Measurements from ENCODE around the gene ZSWIM8.
"Not testable (repeated sequence)": the region's sequence is repeated elsewhere in the genome, so short reads cannot be mapped to it uniquely, and the experiment has no call there.

The ZSWIM8 gene, protein sequence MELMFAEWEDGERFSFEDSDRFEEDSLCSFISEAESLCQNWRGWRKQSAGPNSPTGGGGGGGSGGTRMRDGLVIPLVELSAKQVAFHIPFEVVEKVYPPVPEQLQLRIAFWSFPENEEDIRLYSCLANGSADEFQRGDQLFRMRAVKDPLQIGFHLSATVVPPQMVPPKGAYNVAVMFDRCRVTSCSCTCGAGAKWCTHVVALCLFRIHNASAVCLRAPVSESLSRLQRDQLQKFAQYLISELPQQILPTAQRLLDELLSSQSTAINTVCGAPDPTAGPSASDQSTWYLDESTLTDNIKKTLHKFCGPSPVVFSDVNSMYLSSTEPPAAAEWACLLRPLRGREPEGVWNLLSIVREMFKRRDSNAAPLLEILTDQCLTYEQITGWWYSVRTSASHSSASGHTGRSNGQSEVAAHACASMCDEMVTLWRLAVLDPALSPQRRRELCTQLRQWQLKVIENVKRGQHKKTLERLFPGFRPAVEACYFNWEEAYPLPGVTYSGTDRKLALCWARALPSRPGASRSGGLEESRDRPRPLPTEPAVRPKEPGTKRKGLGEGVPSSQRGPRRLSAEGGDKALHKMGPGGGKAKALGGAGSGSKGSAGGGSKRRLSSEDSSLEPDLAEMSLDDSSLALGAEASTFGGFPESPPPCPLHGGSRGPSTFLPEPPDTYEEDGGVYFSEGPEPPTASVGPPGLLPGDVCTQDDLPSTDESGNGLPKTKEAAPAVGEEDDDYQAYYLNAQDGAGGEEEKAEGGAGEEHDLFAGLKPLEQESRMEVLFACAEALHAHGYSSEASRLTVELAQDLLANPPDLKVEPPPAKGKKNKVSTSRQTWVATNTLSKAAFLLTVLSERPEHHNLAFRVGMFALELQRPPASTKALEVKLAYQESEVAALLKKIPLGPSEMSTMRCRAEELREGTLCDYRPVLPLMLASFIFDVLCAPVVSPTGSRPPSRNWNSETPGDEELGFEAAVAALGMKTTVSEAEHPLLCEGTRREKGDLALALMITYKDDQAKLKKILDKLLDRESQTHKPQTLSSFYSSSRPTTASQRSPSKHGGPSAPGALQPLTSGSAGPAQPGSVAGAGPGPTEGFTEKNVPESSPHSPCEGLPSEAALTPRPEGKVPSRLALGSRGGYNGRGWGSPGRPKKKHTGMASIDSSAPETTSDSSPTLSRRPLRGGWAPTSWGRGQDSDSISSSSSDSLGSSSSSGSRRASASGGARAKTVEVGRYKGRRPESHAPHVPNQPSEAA (N-terminal part only)

GRCh38 chr10:73785211-73785720, at the start of gene ZSWIM8:
Gene ZSWIM8 (plus strand): TSS chr10:73785606. CDS start chr10:73785879, 273 bp downstream.
- DNase-seq, result peak; percentile 75

GRCh38 chr10:73740501-73741254, 44.7 kb upstream of the ZSWIM8 start:
- not testable (repeated sequence) for DNase-seq

GRCh38 chr10:73742454-73742734, 43.0 kb upstream of the ZSWIM8 start:
- DNase-seq, result no peak

DNA sequence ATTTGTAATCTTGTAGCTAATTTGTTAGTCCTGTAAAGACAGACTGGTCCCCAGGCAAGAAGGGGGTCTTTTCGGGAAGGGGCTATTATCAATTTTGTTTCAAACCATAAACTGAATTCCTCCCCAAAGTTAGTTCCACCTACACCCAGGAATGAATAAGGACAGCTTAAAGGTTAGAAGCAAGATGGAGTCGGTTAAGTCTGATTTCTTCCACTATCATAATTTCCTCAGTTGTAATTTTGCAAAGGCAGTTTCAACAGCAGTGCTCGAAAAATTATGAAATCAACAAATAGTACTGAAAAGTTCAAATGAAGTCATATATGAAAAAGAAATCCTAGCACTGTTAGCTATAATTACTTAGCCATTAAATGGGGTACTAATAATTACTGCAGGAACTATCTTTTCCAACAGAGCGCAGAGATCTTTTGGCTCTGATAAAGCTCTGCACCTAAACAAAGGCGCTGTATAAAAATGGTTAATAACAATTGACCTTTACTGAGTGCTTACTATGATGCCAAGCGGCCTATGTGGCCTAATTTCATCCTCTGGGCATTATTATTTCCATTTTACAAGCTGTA, 42.0 kb upstream of the ZSWIM8 start:
- no peak for DNase-seq

DNA sequence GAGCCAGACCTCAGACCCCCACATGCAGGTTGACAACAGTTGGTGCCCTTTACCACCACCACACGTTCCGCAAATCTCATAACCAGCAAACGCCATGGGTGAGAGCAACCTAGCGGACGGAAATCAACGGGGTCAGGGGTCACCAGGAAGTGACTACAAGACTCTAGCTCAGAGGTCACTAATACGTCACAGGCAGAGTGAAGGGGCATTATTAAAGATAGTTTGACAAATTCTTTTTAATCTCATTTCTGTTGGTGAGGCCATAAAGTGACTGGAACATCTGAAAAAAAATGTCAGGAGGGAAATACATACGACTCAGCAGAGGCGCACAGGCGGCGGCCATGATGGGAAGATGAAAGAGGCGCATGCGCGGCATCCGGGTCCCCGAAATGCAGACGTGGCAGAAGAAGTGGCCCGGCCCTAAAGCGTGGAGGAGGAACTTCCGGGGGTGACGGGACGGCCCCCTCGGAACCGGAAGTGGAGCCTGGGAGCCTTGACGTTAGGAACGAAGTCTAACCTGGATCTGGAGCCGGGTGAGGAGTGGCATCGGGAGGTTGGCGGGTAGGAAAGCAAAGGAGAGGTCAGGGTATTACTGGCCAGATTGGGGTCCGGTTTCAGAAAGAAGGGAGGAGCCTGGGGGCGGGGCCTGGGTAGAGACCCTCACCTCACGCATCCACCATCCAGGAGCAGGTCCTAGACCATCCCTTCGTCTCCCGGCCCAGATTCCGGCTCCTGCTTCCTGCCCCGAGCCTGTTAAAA, 41.3 kb upstream of the ZSWIM8 start, which contains the start of gene SEC24C:
SEC24C (plus strand) TSS at position 468 of the 759 bp plus-strand sequence. CDS start 2,461 bp downstream, outside the sequence.
- DNase-seq, result peak; percentile 93

- DNase-seq, result no peak
Measured at GRCh38 chr10:73744664-73744975, 40.8 kb upstream of the ZSWIM8 start.

- no peak for DNase-seq
Measured at GRCh38 chr10:73746721-73747120, 38.7 kb upstream of the ZSWIM8 start.

DNA sequence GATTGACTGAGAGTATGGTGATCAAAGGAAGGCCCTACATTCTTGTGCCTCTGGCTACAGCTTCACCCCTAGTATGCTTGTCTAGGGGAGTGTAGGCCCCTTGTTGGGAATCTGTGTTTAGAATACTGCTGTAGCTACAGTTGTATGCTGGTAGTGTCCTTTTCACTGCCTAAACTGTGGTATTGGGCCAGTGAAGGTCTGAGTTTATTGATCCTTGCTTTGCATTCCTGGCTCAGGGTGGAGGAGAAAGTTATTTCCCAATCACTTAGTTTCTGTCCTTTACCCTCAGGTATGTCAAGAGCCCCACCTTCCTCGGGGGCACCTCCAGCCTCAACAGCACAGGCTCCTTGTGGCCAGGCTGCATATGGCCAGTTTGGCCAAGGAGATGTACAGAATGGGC, 34.6 kb upstream of the ZSWIM8 start:
- DNase-seq, result no peak

DNA sequence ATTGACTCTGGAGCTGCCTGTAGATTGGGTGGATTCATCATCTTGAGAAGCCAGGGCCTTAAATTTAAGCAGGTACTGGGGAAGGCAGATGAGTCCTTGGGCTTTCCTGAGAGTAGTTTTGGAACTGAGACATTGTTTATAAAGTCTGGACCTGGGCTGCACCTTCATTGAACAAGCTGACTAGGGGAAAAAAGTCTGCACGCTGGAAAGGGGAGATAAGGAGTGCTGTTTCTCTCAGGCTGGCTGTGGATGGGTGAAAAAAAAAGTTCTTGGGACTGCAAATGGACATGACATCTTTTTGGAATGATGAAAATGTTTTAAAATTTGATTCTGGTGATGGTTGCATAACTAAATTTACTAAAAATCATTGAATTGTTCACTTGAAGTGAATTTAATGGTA, 29.2 kb upstream of the ZSWIM8 start:
- DNase-seq, result no peak

DNA sequence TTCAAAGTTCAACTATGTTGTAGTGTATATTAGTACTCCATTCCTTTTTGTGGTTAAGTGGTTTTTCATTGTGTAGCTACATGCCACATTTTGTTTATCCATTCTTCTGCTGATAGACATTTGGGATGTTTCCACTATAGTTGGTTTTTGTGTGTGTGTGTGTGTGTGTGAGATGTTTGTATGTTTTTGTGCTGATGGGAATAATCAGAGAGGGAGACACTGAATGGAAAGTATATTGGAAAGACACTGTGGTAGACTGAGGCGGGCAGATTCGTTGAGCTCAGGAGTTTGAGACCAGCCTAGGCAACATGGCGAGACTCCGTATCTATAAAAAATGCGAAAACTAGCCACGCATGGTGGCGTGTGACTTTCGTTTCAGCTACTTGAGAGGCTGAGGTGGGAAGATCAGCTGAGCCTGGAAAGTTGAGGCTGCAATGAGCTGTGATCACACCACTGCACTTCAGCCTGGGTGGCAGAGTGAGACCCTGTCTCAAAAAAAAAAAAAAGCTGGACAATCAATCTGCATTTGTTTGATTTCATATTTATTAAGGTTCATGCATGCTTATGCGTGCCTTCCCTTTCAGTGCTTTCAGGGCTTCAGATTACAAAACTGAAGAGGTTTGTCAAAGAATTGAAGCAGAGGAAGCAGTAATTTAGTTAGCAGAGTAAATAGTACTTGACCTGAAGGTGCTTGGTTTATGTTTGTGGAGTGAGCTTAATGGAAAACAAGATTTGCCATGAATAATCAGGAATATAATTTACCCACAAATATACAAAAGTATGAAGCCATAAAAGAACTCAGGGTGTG, 26.5 kb upstream of the ZSWIM8 start:
- DNase-seq, result no peak

DNA sequence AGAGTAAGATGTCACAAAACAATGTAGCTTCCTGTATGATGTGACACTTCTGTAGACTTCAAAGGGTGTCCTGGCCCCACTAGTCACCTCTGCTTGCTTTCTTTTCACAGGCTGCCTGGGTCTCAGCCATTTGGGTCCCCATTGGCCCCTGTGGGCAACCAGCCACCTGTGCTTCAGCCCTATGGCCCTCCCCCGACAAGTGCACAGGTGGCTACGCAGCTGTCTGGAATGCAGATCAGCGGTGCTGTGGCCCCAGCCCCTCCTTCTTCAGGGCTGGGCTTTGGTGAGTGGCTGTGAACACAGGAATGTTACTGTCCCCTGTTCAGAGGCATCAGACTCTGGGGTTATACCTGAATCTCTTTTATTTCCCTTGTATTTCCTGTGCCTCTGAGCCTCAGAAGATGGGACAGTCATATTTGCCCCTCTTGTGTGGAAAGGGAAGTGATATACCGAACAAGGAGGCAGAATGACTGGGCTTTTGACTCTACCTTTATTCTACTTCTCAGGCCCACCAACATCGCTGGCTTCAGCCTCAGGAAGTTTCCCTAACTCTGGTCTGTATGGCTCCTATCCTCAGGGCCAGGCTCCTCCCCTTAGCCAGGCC, 25.8 kb upstream of the ZSWIM8 start:
- no peak for DNase-seq

GRCh38 chr10:73761781-73762180, 23.6 kb upstream of the ZSWIM8 start:
- DNase-seq, result no peak

DNA sequence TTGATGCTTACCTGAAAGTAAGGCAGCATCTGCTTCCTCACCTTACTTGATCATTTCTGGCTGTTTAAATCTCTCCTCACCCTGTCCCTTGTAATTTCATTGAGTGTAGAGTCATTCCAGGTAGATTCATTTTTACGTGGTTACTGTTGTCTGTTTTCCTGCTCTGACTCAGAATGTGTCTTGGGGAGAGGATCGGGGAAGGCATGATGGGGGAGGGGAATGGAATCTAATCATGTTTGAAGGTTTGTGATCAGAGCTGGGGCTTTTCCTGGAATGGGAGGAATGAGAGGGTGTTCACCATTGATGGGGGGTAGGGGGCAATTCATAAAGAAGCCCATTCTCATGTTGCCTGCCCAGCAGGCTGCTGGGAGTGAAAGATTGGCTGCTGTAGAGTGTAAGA, 22.5 kb upstream of the ZSWIM8 start:
- no peak for DNase-seq

GRCh38 chr10:73763343-73763742, 22.1 kb upstream of the ZSWIM8 start:
- no peak for DNase-seq

- DNase-seq, result no peak
Measured at GRCh38 chr10:73765066-73765465, 20.3 kb upstream of the ZSWIM8 start.

GRCh38 chr10:73768881-73769280, 16.5 kb upstream of the ZSWIM8 start:
- DNase-seq, result no peak

- DNase-seq, result no peak
Measured at GRCh38 chr10:73769396-73769795, 16.0 kb upstream of the ZSWIM8 start.

GRCh38 chr10:73771722-73772280, 13.6 kb upstream of the ZSWIM8 start:
- no peak for DNase-seq

All from NK-92 treated with Interleukin-12 subunit alpha and Interleukin-12 subunit beta, amount 100 ng/mL, for 24 hours (cell line).